ENCODE data around the gene PRKAA2.

PRKAA2 gene

DNA sequence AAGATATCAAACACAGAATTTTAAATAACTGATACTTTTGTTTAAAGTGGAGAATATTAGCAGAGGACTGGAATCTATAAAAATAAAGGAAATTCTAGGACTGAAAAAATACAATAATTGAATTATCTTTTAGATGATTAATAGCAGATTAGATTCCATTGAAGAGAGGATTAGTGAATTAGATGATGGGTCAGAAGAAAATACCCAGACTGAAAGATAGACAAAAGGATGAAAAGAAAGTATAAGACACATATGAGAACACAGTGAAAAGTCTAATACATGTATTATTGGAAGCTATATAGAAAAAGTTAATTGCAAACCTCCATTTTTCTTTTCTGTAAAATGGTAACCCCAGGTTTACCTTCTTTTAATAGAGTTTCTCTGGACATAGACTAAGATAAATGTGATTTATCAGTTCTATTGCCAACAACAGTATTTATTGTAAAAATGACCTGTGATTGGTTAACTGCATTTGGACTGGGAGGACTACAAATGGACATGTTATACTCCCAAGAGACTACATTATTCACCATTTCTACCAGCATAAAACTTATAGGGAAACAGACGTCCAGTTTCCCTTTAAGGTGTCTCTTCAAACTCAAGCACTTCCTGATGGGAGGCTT is 11.0 kb downstream of the PRKAA2 start:
- no peak for DNase-seq

DNA sequence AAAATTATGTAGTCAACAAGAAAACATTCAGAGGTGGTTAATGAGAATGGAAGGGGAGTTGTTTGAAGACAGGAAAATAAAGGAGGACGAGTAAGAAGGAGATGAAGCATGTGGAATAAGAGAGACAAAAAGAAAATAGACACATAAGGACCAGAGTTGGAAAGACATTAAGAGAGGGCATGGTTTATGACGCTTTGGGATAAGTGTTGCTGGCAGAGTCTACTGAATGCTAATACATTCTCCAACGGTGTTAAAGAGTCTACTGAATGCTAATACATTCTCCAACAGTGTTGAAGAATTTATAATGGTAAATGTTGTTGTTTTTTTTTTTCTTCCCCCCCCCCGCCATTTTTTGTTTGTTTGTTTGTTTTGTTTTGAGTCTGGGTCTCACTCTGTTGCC is 13.1 kb downstream of the PRKAA2 start:
- no peak for DNase-seq

GRCh38 chr1:56660293-56660692 is 15.2 kb downstream of the PRKAA2 start:
- DNase-seq: peak; percentile 73

GRCh38 chr1:56663846-56664245 is 18.7 kb downstream of the PRKAA2 start:
- DNase-seq: no peak

DNA sequence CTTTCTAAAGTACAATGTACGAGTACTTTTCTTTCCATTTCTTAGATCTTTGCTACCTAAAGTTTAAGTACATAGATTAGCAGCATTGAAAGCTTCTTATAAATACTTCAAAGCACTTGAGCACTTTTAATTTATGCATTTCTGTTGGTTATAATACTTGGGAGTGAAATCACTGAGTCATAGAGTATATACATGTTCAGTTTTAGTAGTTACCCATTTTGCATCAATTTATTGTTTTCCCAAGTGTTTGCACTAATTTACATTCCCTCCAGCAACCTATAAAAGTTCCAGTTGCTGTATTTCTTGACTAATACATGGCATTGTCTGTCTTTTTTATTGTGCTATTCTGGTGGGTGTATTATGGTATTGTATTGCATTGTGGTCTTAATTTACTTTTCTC is 20.3 kb downstream of the PRKAA2 start:
- DNase-seq: no peak

GRCh38 chr1:56666112-56666608 is 21.0 kb downstream of the PRKAA2 start:
- DNase-seq: peak; percentile 36

GRCh38 chr1:56670350-56670749 is 25.2 kb downstream of the PRKAA2 start:
- DNase-seq: no peak

DNA sequence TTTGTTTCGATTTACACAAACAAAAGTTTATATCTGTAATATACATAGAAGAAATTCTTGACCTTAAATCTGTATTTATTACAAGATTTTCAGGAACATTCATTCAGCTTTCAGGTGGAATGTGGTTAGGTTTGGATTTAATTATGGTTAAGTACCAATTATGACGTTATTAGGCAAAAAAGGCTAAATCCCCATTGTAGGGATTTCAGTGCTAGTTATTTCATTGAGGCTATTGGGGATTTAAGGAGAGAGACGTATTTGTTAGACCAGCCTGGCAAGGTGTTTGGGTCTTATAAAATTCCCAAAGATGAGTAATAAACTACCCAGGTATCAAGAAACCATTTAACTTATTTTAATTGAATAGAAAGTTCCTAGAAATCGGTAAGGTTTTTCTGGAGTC is 26.0 kb downstream of the PRKAA2 start:
- DNase-seq: no peak

- DNase-seq: no peak
These were observed 26.4 kb downstream of the PRKAA2 start for GRCh38 chr1:56671542-56671941.

DNA sequence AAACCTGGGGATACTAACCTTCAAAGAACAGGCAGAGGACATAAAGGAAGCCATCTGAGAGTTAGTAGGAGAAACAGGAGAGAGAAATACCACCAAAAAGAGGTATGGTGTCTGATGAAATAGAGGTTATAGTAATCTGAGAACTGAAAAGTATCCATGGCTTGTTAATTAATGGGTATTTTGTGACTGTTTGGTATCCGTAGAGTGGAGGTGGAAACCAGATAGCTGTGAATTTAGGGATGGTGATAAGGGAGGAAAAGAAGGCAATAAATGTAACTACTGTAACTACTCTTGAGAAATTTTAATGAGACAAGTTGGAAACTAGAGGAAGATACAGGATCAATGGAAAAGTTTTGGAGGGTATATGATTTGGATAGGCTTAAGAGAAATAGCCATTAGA is 27.5 kb downstream of the PRKAA2 start:
- no peak for DNase-seq

DNA sequence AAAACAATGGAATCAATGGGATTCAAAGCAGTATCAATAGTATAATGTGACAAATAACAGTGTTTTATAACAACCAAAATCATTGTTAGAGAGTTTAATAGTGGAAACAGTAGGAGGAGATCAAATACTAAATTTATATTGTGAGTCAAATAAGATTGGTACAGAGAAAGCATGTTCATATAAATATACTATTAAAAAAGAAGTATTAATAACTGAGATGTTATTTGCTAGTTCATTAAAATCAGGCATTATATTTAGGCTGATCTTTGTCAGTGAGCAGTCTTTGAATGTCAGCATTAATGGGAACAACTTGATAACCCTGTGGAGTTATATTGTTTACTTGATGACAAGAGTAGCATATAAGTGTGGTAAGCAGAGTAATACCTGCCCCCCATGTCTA is 30.6 kb downstream of the PRKAA2 start:
- no peak for DNase-seq

DNA sequence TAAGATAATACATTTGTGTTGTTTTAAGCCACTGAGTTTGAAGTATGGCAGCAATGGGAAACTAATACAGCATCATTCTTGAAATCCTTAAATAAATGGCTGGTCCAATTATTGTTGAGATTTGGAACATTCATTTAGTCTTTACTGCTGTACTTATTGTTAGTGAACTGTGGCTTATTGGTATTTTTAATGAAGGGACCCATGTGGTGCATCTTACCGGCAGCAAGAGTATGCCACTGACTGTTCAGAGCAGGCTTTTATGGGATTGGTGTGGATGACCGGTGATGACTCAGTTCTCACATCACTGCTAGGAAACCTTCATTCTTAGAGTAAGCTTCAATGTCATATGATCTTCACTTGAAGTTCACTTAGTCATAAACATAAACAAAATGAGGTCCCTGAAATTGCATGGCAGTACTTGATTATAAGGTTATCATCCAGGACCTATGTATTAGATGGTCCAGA is 31.5 kb downstream of the PRKAA2 start:
- no peak for DNase-seq

DNA sequence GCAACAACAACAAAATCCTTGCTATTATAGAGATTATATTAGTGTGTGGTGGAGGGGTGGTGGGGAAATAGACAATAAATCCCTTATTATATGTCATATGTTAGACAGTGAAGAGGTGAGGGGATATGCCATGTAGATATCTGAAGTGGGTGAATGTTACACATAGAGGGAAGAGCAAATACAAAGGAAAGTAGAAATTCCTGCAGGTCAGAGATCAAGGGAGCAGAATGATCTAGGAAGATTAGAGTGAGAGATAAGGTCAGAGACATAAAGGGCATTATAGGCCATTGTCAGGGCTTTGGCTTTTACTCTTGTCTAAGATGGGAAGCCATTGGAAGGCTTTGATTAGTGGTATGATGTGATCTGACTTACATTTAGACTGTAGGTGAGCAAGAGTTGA is 38.5 kb downstream of the PRKAA2 start:
- DNase-seq: no peak

DNA sequence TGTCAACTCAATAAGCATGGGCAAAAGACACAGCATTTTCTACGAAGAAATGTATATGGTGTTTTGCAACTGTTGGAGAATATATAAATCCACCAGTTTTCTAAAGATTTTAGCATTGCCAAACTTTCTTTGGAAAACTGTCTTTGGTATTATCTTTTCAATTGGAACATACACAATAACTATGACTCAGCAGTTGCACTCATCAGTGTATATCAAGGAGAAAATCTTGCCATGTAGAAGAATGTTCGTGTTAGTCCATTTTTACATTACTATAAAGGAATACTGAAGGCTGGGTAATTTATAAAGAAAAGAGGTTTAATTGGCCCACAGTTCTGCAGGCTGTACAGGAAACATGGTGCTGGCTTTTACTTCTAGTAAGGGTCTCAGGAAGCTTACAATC is 41.1 kb downstream of the PRKAA2 start:
- DNase-seq: no peak

GRCh38 chr1:56688522-56689026 is 43.5 kb downstream of the PRKAA2 start:
- no peak for DNase-seq

GRCh38 chr1:56696663-56697062 is 51.5 kb downstream of the PRKAA2 start:
- no peak for DNase-seq

- no peak for DNase-seq
These were observed 58.6 kb downstream of the PRKAA2 start for GRCh38 chr1:56703747-56704146.

DNA sequence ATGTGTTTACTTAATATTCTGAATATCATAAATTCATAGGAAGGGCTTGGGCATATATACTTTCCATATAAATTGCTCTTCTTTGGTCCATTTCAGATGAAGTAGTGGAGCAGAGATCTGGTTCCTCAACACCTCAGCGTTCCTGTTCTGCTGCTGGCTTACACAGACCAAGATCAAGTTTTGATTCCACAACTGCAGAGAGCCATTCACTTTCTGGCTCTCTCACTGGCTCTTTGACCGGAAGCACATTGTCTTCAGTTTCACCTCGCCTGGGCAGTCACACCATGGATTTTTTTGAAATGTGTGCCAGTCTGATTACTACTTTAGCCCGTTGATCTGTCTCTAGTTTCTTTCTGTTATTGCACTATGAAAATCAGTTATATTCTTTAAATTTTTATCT is 62.3 kb downstream of the PRKAA2 start:
- no peak for DNase-seq

DNA sequence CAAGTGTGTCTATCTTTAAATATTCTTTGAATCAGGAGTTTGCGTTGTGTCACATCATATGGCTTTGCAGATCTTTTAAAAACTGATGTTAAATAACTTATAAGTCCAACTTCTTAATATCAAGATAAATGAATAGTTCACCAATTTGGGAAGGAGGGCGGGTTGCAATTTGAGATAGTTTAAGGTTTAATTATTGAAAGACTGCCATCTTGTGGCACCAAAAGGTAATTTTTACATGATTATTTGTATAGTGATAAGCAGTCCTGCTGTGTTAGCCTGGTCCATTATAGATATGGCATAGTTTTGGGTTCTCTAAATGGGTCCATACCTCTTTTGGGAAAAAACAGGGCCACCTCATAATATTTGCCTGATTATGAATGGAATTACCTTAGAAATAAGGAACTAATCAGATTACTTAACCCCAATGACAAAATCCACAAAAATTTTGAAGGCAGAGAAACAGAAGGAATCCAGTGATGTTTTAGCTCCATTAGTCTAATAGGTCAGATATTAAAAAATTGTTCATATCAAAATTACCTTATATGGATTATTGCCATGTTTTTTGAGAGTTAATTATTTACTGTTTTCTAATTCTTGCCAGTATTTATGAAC is 64.3 kb downstream of the PRKAA2 start:
- DNase-seq: peak; percentile 84

DNA sequence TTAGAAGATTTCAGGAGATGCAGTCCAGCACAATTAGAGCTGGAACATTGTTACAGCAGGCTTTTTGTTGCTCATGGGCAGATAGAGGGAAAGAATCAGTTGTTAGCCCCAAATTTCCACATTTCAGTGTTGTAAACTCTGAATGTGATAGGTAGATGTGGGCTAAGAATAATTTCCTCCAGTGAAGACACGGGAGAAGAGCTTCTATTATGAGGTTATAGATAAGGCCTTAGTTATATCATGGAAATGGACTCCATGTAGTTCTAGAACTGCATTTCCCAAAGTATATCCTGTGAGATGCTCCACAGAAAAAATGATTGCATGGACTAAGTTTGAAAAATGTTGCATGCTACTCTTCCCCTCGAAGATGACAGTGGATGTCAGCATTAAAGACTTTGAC is 64.9 kb downstream of the PRKAA2 start:
- no peak for DNase-seq

DNA sequence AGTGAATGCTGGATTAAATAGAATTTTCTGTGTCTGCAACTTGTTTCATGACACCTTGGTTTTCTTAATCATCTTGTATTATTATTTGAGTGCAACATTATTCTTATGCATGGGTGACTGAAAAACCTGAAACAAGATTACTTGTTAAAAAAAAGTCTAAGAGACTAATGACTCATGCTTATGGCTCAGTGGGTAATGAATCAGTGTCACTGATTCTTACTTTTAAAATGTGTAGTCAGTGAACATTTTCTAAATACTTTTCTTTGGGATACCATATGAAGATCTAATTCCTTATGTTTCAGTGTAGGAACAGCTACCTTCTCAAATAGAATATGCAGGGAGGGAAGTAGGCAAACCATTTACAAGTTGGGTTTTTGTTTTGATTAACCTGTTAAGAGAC is 65.5 kb downstream of the PRKAA2 start:
- no peak for DNase-seq

- DNase-seq: no peak
These were observed 67.0 kb downstream of the PRKAA2 start for GRCh38 chr1:56712150-56712549.

- no peak for DNase-seq
These were observed 68.0 kb downstream of the PRKAA2 start for GRCh38 chr1:56713112-56713511.

GRCh38 chr1:56715156-56715555 is 70.0 kb downstream of the PRKAA2 start:
- no peak for DNase-seq

GRCh38 chr1:56719171-56719570 is 74.1 kb downstream of the PRKAA2 start:
- DNase-seq: no peak
